K562 (cell line): ENCODE measurements around the gene TIA1. TPM values are rescaled to one million over a fixed set of nuclear protein-coding genes. Genes with fewer than 3 reads are reported as not detected.

Experiments
- ATF6 ChIP-seq: sonication (generic); formaldehyde crosslinking; IDR thresholded peaks from 2 replicates; pipeline ENCODE4 v1.4.0; 2020; ENCODE audit warnings: mild to moderate bottlenecking, missing genetic modification reagents
- BRD4 ChIP-seq: fragments of 200-600 bp; sonication (generic); IDR thresholded peaks from 2 replicates; pipeline ENCODE4 v1.6.1; 2017; ENCODE audit warnings: inconsistent platforms
- CREB3L1 ChIP-seq: fragments of 450-650 bp; IDR thresholded peaks from 2 replicates; pipeline ENCODE4 v1.6.1; 2014; ENCODE audit warnings: low read depth, mild to moderate bottlenecking, moderate library complexity, borderline replicate concordance
- ETV5 ChIP-seq: sonication (generic); formaldehyde crosslinking; IDR thresholded peaks from 2 replicates; pipeline ENCODE4 v1.4.0; 2020; ENCODE audit warnings: low read depth, mild to moderate bottlenecking, missing genetic modification reagents
- FOXJ2 ChIP-seq: fragments of 200-800 bp; sonication (Bioruptor generic); IDR thresholded peaks from 2 replicates; pipeline ENCODE4 v1.6.1; 2016; ENCODE audit warnings: missing genetic modification characterization, missing compliant biosample characterization
- HDGF ChIP-seq: fragments of 450-650 bp; IDR thresholded peaks from 2 replicates; pipeline ENCODE4 v1.6.1; 2016
- HMGN3 ChIP-seq: IDR thresholded peaks from 2 replicates; pipeline ENCODE4 v1.6.1; 2011; ENCODE audit warnings: borderline replicate concordance, low read depth, mild to moderate bottlenecking, mixed read lengths, low read length; ENCODE audit not compliant: insufficient read length; ENCODE audit errors: extremely low read depth
- MAFG ChIP-seq: fragments of 450-650 bp; conservative IDR thresholded peaks from 2 replicates; pipeline ENCODE4 v1.6.1; 2016; ENCODE audit warnings: missing genetic modification characterization, missing compliant biosample characterization
- MAZ ChIP-seq, 2 experiments: fragments of 450-650 bp in 1 of 2; sonication (generic) in 1 of 2; formaldehyde crosslinking; IDR thresholded peaks in 1 of 2; conservative IDR thresholded peaks in 1 of 2; 2 replicates each; pipeline versions ENCODE4 v1.4.0 to v1.5.0; 2020; ENCODE audit warnings: mild to moderate bottlenecking in 1 of 2, missing genetic modification reagents in 1 of 2
- MCM5 ChIP-seq: fragments of 450-650 bp; IDR thresholded peaks from 2 replicates; pipeline ENCODE4 v1.6.1; 2016; ENCODE audit warnings: low read depth
- POLR2H ChIP-seq: IDR thresholded peaks from 2 replicates; pipeline ENCODE4 v1.6.1; 2016; ENCODE audit warnings: missing genetic modification characterization, low read depth, mild to moderate bottlenecking, control low read depth, missing compliant biosample characterization, moderate library complexity
- SRSF3 ChIP-seq: fragments of 200-400 bp; formaldehyde crosslinking; IDR thresholded peaks from 2 replicates; pipeline ENCODE4 v1.6.1; 2016; ENCODE audit warnings: mild to moderate bottlenecking, low read length, moderate library complexity; ENCODE audit not compliant: insufficient read depth
- SRSF7 ChIP-seq: fragments of 200-400 bp; formaldehyde crosslinking; optimal IDR thresholded peaks from 2 replicates; pipeline ENCODE3; 2017; ENCODE audit warnings: mild to moderate bottlenecking, low read depth, low read length
- TAF7 ChIP-seq: fragments of 450-650 bp; IDR thresholded peaks from 2 replicates; pipeline ENCODE4 v1.6.1; 2016; ENCODE audit warnings: missing genetic modification characterization, missing compliant biosample characterization
- TAF9B ChIP-seq: fragments of 450-650 bp; IDR thresholded peaks from 2 replicates; pipeline ENCODE4 v1.6.1; 2018; ENCODE audit warnings: mild to moderate bottlenecking; ENCODE audit not compliant: partially characterized antibody
- ZBTB7A ChIP-seq: IDR thresholded peaks from 2 replicates; pipeline ENCODE4 v1.6.1; 2011; ENCODE audit warnings: low read depth, mild to moderate bottlenecking, low read length, moderate library complexity, borderline replicate concordance; ENCODE audit not compliant: control insufficient read depth
- ZHX1 ChIP-seq: fragments of 150-350 bp; conservative IDR thresholded peaks from 2 replicates; pipeline ENCODE4 v1.6.1; 2014; ENCODE audit warnings: low read length
- ZNF280A ChIP-seq: fragments of 450-650 bp; IDR thresholded peaks from 2 replicates; pipeline ENCODE4 v1.6.1; 2018; ENCODE audit warnings: mild to moderate bottlenecking, low read depth; ENCODE audit not compliant: partially characterized antibody
- ZNF696 ChIP-seq: fragments of 250-450 bp; sonication (Bioruptor Pico); conservative IDR thresholded peaks from 2 replicates; pipeline ENCODE4 v1.4.0; 2020; ENCODE audit warnings: mild to moderate bottlenecking, moderate library complexity
- ZSCAN29 ChIP-seq: fragments of 450-650 bp; IDR thresholded peaks from 2 replicates; pipeline ENCODE4 v1.6.1; 2017
- polyA plus RNA-seq, 8 experiments: library from polyadenylated mRNA; depleted of rRNA in 4 of 8; stranded (reverse) in 5 of 8; unstranded in 3 of 8; fragments of >200 nt; fragmentation: Nextera tagmentation in 2 of 8; fragmentation: Illumina TruSeq in 1 of 8; extraction: Ambion mirVana in 2 of 8; extraction: Trizol in 1 of 8; gene quantifications; 2 replicates each; pipeline versions ENCODE4 v1.2.1 to v1.2.3, GENCODE V29; 2011 to 2014; ENCODE audit warnings: inconsistent platforms in 1 of 8, missing spikeins in 1 of 8
- total RNA-seq, 7 experiments: library from RNA; depleted of rRNA in 6 of 7; stranded (reverse); fragments of >200 nt in 6 of 7; fragmentation: Illumina TruSeq in 2 of 7; extraction: Trizol in 2 of 7; gene quantifications; 2 replicates each; pipeline versions ENCODE4 v1.2.1 to v1.2.3, GENCODE V29; 2011 to 2021; ENCODE audit warnings: low replicate concordance in 1 of 7

TIA1 gene
- total and polyA plus RNA-seq, 9 of the 15 experiments (the other 6 are each of a cell fraction or from before 2014, with no cell fraction given) = 25.3 to 129 (median 79.6) TPM

GRCh38 chr2:70248181-70248847 is at the start of gene TIA1 (continued):
- TF ChIP-seq ZHX1 = peak; percentile 77; the same call in 1 of the 2 replicates
- peak in 1 of 2 experiments; percentile 34; a peak in 2 of 4 replicates for TF ChIP-seq MAZ (CRISPR knock-in tag; conservative IDR thresholded peaks at IDR 0.05 in 1 of 2, IDR thresholded peaks at IDR 0.05 in 1 of 2)
- 0 out of 2 replicates have a peak, but pooled peaks have one; percentile 16 for TF ChIP-seq CREB3L1
- TF ChIP-seq ETV5 (CRISPR knock-in tag) = peak; percentile 54; the same call in 1 of the 2 replicates
- peak; percentile 35; the same call in 1 of the 2 replicates for TF ChIP-seq ZBTB7A
- no peak for TF ChIP-seq SRSF7
- no peak for TF ChIP-seq SRSF3
- TF ChIP-seq ATF6 = peak; percentile 54; the same call in 1 of the 2 replicates
- no peak for TF ChIP-seq HMGN3
- no peak for TF ChIP-seq ZSCAN29
- TF ChIP-seq MAFG = no peak
- TF ChIP-seq BRD4 = peak; percentile 11; the same call in 1 of the 2 replicates
- TF ChIP-seq HDGF = 0 out of 2 replicates have a peak, but pooled peaks have one; percentile 0
- TF ChIP-seq TAF9B = peak; percentile 86
- TF ChIP-seq POLR2H = 0 out of 2 replicates have a peak, but pooled peaks have one; percentile 95
- no peak for TF ChIP-seq ZNF280A
- TF ChIP-seq FOXJ2 (tag) = peak; percentile 83
- TF ChIP-seq MCM5 = no peak
- TF ChIP-seq ZNF696 (CRISPR knock-in tag) = no peak
- peak; percentile 83 for TF ChIP-seq TAF7 (tag)
